OCI-LY7 (cell line): ENCODE measurements around the gene GOLGA3.

Source experiments
- EZH2phosphoT487 ChIP-seq: fragments of 200-600 bp; sonication (generic); IDR thresholded peaks from 2 replicates; pipeline ENCODE4 v1.6.1; 2018; ENCODE audit warnings: low read depth, borderline replicate concordance, mild to moderate bottlenecking, mixed run types, antibody characterized with exemption, low read length, moderate library complexity, mixed read lengths
- TF ChIP-seq, protein P1 (sequence below): fragments of 200-600 bp; sonication (generic); conservative IDR thresholded peaks from 2 replicates; pipeline ENCODE4 v1.5.1; 2014; ENCODE audit warnings: mild to moderate bottlenecking, antibody characterized with exemption, low read length, moderate library complexity, mixed read lengths

DNA sequence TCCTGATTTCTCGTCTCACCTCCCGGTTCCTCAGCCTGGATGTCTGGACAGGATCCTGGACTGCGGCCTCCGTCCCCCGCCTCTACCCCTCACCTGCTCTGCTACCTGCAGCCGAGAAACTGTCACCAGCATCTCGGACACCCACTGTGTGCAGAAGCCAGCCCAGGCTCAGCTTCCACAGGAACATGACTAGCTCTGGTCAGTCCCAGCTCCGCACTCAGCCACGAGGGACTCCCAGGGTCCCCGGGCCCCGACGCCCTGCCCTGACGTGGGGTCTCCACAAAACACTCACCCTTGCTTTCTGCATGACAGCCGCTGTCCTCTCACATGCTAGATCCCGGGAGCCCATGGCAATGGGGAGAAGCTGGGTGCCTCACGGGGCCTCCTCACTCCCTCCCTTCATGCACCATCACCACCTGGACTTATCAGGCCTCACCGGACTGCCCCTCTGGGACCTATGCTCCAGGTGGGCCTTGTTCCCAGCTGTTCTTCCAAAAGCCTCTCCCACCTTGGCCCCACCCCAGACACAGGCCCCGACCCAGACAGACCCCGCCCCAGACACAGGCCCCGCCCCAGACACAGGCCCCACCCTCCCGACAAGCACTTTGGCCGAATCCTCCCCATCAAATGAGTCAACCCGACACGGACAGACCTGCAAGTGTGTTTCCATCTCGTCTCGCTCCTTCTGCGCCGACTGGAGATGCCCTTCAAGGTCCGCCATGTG lies 40.1 kb downstream of the GOLGA3 start:
- TF ChIP-seq, protein P1, sequence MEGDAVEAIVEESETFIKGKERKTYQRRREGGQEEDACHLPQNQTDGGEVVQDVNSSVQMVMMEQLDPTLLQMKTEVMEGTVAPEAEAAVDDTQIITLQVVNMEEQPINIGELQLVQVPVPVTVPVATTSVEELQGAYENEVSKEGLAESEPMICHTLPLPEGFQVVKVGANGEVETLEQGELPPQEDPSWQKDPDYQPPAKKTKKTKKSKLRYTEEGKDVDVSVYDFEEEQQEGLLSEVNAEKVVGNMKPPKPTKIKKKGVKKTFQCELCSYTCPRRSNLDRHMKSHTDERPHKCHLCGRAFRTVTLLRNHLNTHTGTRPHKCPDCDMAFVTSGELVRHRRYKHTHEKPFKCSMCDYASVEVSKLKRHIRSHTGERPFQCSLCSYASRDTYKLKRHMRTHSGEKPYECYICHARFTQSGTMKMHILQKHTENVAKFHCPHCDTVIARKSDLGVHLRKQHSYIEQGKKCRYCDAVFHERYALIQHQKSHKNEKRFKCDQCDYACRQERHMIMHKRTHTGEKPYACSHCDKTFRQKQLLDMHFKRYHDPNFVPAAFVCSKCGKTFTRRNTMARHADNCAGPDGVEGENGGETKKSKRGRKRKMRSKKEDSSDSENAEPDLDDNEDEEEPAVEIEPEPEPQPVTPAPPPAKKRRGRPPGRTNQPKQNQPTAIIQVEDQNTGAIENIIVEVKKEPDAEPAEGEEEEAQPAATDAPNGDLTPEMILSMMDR, result no peak
- no peak for TF ChIP-seq EZH2phosphoT487
